CD4-positive, alpha-beta T cell treated with Interleukin-6 for 4 hours (primary cell): ENCODE results near the gene SLC5A11.
"Not testable (repeated sequence)": the region's sequence is repeated elsewhere in the genome, so short reads cannot be mapped to it uniquely, and the experiment has no call there.

Experiments
- DNase-seq: peaks from one replicate; pipeline ENCODE4 v3.0.0-alpha.2; 2020; ENCODE audit warnings: mixed read lengths

Gene SLC5A11

DNA sequence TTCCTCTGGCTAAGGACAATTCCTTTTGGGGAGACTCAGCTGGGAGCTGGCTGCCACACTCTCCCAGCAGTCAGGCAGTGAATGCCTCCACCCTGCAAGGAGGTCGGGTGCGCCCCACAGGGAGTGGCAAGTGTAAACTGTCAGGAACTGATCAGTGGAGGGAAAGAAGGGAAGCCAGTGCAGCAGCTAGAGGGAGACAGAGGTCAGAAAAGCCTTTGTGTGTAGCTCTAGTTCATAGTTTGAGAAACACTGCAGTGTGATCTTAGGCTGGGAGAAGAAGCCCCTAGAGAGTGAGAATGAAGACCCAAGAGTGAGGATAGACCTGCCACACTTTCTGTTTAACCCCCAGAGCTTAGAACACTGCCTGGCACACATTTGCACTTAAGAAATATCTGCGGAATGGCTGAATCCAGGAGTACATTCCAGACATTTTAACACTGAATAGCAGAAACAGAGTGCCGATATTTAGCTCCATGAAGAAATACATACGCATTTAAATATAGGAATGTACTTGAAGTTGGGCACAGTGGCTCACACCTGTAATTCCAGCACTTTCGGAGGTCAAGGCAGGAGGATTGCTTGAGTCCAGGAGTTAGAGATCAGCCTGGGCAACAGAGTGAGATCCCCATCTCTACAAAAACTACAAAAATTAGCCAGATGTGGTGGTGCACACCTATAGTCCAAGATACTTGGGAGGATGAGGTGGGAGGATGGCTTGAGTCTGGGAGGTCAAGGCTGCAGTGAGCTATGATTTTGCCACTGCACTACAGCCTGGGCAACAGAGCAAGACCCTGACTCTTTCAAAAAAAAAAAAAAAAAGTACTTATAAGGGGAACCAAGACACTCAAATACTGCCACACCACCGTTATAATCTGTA is 11.1 kb upstream of the SLC5A11 start:
- DNase-seq, result no peak

DNA sequence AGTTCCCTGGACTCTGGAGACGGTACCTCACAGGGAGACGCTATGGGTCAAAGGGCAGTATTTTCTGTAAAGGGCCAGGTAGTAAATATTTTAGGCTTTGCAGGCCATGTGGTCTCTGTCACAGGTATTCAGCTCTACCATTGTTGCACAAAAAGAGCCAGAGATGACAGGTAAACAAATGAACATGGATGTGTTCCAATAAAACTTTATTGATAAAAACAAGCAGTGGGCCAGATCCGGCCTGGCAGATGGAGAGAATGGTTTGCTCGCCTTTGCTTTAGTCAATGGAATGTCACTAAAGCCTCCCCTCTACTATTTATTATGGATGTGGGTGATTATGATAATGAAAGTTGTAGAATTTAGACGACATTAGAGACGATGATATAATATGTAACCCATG is 8.9 kb upstream of the SLC5A11 start:
- DNase-seq, result no peak

GRCh38 chr16:24837969-24838368 is 7.8 kb upstream of the SLC5A11 start:
- DNase-seq, result no peak

DNA sequence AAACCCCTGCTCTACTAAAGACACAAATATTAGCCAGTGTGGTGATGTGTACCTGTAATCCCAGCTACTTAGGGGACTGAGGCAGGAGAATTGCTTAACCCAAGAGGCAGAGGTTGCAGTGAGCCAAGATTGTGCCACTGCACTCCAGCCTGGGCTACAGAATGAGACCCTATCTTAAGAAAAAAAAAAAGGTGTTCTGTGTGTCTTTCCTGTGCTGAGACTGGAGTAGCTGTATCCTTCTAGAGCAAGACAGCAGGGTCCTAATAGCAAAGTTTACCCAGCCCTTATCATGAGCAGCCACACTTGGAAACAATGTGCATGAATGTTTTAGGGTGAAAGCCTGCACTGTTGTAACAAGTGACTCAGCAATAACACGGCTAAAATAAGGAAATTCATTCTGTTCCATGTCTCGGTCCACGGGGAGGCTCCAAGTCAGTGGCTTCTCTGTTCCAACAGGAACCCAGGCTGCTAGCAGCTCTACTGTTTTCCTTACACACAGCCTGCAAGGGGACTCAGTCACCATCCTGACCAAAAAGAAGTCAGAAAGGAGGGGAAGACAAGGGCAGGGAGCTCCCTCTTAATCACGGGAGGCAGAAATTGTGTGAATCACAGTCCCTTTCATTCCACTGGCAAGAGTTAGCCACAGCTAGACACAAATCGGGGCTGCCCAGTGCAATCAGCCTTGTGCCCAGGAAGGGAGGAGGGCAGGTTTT is 7.1 kb upstream of the SLC5A11 start:
- DNase-seq, result no peak

GRCh38 chr16:24839347-24839972 is 6.3 kb upstream of the SLC5A11 start:
- DNase-seq, result no peak

DNA sequence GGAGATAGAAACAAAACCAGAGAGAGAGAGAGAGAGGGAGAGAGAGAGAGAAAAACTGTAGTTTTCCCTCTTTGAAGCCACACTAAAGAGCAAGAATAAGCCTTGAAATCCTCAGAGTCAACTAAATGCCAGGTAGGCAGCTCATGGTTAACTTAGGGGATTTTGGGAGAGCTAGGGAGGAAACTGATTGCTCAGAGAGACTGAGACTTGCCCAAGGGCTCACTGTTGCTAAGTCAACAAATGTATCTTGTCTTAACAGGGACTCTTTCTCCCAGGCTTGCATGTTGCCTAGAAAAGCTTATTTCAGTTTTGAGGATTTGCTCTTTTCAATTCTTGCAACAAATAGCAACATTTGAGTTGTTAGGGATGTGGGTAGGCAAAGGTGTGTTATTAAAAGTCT is 4.5 kb upstream of the SLC5A11 start:
- DNase-seq, result no peak

- no peak for DNase-seq
These were observed 1.4 kb upstream of the SLC5A11 start for GRCh38 chr16:24844101-24845030.

- DNase-seq, result not testable (repeated sequence)
These were observed 765 bp upstream of the SLC5A11 start for GRCh38 chr16:24845031-24845365.

- DNase-seq, result no peak
These were observed 990 bp downstream of the SLC5A11 start for GRCh38 chr16:24846548-24847357.

- DNase-seq, result no peak
These were observed 1.5 kb downstream of the SLC5A11 start for GRCh38 chr16:24847358-24847664.

- no peak for DNase-seq
These were observed 2.3 kb downstream of the SLC5A11 start for GRCh38 chr16:24848065-24848464.

GRCh38 chr16:24849641-24850040 is 3.9 kb downstream of the SLC5A11 start:
- no peak for DNase-seq

- no peak for DNase-seq
These were observed 4.7 kb downstream of the SLC5A11 start for GRCh38 chr16:24850289-24850938.

GRCh38 chr16:24851700-24852099 is 5.9 kb downstream of the SLC5A11 start:
- DNase-seq, result no peak

DNA sequence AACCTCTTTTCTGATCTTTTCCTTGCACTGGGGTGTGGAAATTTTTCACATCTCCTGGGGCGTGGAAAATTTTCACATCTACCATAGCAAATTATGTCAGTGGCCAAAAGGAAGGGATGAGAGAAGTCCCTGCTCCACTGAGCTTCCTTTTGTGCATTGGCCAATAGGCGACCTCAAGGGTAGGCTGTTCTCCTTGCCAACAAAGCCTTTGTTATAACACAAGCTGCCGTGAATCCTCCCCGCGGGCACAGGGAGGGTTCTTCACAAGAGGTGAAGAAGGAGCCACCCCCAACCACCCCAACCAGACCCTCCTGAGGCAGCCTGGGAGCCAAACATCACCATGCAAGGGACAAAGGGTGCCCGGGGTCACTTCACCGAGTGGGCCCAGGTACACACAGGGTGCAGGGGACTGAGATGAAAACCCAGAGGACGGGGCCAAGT is 6.5 kb downstream of the SLC5A11 start:
- no peak for DNase-seq

DNA sequence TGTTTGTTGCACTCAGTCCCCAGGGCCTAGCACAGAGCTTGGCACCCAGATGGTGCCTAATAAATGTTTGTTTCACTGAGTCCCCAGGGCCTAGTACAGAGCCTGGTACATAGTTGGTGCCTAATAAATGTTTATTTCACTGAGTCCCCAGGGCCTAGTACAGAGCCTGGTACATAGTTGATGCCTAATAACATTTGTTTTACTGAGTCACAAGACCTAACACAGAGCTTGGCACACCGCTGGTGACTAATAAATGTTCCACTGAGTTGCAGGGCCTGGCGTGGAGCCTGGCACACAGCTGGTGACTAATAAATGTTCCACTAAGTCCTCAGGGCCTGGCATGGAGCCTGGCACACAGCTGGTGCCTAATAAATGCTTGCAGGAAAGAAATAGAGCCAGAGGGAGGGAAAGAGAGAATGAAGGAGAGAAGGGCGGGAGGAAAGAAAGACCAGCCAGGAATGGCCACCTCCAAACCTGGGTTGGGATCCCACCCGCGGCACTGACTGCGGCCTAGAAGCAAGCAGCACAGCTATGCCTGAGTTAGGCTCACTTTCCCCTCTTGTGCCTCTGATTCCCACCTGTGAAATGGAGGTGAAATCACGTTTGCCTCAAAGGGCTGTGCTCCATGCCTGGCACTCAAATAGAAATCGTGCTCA is 7.5 kb downstream of the SLC5A11 start:
- DNase-seq, result no peak

DNA sequence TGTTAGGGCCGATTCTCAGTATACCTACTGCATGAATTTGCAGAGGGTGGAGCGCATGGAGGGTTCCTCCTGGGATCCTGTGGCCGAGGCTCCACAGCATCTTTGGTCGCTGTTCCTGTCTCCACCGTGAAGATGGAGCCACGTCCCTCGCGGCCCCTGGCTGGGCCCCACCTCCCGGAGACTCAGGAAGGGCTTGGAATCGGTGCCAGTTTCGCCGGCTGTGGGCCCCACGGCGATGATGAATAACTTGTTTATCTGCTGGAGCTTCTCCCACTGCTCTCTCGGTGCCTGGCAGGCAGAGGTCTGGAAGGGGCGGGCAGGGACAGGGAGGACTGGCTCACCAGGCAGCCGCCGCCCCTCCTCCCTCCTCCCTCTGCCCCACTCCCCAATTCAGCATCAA is 8.1 kb downstream of the SLC5A11 start:
- no peak for DNase-seq

DNA sequence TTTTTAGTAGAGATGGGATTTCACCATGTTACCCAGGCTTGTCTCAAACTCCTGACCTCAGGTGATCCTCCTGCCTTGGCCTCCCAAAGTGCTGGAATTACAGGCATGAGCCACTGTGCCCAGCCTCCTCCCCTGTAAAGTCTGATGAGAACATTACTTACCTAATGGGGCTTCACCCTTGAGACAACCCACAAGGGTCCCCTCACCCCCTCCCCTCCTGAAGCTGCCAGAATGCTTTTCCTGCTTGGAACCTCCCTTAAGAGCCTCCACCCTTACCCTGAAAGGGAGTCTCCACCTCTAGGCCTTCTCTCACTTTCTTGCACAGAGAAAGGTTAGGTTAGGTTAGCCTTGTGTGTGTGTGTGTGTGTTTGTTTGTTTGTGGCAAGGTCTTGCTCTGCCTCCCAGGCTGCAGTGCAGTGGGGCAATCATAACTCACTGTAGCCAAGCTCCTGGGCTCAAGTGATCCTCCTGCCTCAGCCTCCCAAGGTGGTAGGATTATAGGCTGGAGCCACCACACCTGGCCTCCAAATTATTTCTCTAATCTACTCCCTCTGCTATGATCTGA is 8.9 kb downstream of the SLC5A11 start:
- no peak for DNase-seq

- DNase-seq, result no peak
These were observed 9.9 kb downstream of the SLC5A11 start for GRCh38 chr16:24855678-24856077.

DNA sequence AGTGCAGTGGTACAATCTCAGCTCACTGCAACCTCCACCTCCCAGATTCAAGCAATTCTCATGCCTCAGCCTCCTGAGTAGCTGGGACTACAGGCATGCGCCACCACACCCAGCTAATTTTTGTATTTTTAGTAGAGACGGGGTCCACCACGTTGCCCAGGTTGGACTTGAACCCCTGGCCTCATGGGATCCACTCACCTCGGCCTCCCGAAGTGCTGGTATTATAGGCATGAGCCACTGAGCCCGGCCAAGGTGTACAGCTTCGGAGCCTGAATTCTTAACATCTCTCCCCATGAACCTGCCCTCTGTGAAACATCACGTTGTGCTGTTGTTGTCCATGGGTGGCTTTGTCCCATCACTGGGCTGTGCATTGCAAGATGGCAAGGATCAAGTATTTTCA is 11.1 kb downstream of the SLC5A11 start:
- not testable (repeated sequence) for DNase-seq
